ENCODE data around the gene PTP4A1.

DNA sequence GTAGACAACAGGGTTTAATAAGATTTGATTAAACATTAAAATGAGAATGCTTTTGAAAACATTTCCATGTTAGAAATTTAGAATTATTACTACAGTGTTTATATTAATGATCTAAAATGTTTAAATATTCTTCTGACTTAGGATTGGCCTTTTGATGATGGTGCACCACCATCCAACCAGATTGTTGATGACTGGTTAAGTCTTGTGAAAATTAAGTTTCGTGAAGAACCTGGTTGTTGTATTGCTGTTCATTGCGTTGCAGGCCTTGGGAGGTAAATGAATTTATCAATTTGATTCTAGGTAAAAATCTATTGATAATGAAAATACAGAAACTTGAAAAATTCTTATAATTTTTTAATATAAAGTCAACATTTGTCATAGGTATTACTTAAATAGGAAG lies 6.5 kb downstream of the PTP4A1 start:
- TF ChIP-seq, protein P1, sequence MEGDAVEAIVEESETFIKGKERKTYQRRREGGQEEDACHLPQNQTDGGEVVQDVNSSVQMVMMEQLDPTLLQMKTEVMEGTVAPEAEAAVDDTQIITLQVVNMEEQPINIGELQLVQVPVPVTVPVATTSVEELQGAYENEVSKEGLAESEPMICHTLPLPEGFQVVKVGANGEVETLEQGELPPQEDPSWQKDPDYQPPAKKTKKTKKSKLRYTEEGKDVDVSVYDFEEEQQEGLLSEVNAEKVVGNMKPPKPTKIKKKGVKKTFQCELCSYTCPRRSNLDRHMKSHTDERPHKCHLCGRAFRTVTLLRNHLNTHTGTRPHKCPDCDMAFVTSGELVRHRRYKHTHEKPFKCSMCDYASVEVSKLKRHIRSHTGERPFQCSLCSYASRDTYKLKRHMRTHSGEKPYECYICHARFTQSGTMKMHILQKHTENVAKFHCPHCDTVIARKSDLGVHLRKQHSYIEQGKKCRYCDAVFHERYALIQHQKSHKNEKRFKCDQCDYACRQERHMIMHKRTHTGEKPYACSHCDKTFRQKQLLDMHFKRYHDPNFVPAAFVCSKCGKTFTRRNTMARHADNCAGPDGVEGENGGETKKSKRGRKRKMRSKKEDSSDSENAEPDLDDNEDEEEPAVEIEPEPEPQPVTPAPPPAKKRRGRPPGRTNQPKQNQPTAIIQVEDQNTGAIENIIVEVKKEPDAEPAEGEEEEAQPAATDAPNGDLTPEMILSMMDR (IDR thresholded peaks at IDR 0.05), result no peak
- TF ChIP-seq POLR2A (IDR thresholded peaks at IDR 0.05) (no peak), POLR2AphosphoS5 (IDR thresholded peaks at IDR 0.05) (no peak)
